ENCODE results near the gene TIMM13. TPM values are rescaled to one million over a fixed set of nuclear protein-coding genes. Genes with fewer than 3 reads are reported as not detected.

Gene TIMM13
- total RNA-seq, 1 donor from 2014 or later = 91.5 TPM

- Mint-ChIP-seq H3K4me1 (ENCODE audit: low read depth, unreplicated experiment) (peaks cover 13% of the 10 kb centered on the region), H3K27ac (ENCODE audit: unreplicated experiment) (peak overlapping the region; percentile 88), H3K36me3 (ENCODE audit: unreplicated experiment) (no peaks in the 10 kb centered on the region), H3K9me3 (ENCODE audit: unreplicated experiment) (peaks cover 6% of the 10 kb centered on the region), H3K27me3 (ENCODE audit: unreplicated experiment) (peaks cover 6% of the 10 kb centered on the region), H3K4me3 (ENCODE audit: unreplicated experiment) (peak overlapping the region; percentile 94)
- peak; percentile 24 for DNase-seq
- TF ChIP-seq CTCF (IDR thresholded peaks at IDR 0.05; ENCODE audit: partially characterized antibody, unreplicated experiment) = no peak
Observed at GRCh38 chr19:2425622-2426581, 1.5 kb downstream of the TIMM13 start.

- H3K36me3 Mint-ChIP-seq (ENCODE audit: unreplicated experiment) = no peaks in the 10 kb centered on the region
- H3K27ac Mint-ChIP-seq (ENCODE audit: unreplicated experiment) = peak overlapping the region; percentile 59
- peak overlapping the region; percentile 71 for H3K4me3 Mint-ChIP-seq (ENCODE audit: unreplicated experiment)
- TF ChIP-seq CTCF (IDR thresholded peaks at IDR 0.05; ENCODE audit: partially characterized antibody, unreplicated experiment) = peak; percentile 63
- DNase-seq = peak; percentile 87
- H3K27me3 Mint-ChIP-seq (ENCODE audit: unreplicated experiment) = peaks cover 6% of the 10 kb centered on the region
- peaks cover 6% of the 10 kb centered on the region for H3K9me3 Mint-ChIP-seq (ENCODE audit: unreplicated experiment)
- H3K4me1 Mint-ChIP-seq (ENCODE audit: low read depth, unreplicated experiment) = peaks cover 12% of the 10 kb centered on the region
Observed at GRCh38 chr19:2424686-2425621, 2.4 kb downstream of the TIMM13 start.

GRCh38 chr19:2423915-2424685, 3.3 kb downstream of the TIMM13 start:
- peaks cover 6% of the 10 kb centered on the region for H3K27me3 Mint-ChIP-seq (ENCODE audit: unreplicated experiment)
- no peak for TF ChIP-seq CTCF (IDR thresholded peaks at IDR 0.05; ENCODE audit: partially characterized antibody, unreplicated experiment)
- peak; percentile 20 for DNase-seq
- H3K9me3 Mint-ChIP-seq (ENCODE audit: unreplicated experiment) = peaks cover 6% of the 10 kb centered on the region
- no peaks in the 10 kb centered on the region for H3K36me3 Mint-ChIP-seq (ENCODE audit: unreplicated experiment)
- peak overlapping the region; percentile 42 for H3K4me3 Mint-ChIP-seq (ENCODE audit: unreplicated experiment)
- no peak overlapping the region for H3K27ac Mint-ChIP-seq (ENCODE audit: unreplicated experiment)
- H3K4me1 Mint-ChIP-seq (ENCODE audit: low read depth, unreplicated experiment) = peaks cover 7% of the 10 kb centered on the region

GRCh38 chr19:2423071-2423914, 4.1 kb downstream of the TIMM13 start:
- TF ChIP-seq CTCF (IDR thresholded peaks at IDR 0.05; ENCODE audit: partially characterized antibody, unreplicated experiment) = no peak
- Mint-ChIP-seq H3K36me3 (ENCODE audit: unreplicated experiment) (no peaks in the 10 kb centered on the region), H3K27ac (ENCODE audit: unreplicated experiment) (no peak overlapping the region), H3K9me3 (ENCODE audit: unreplicated experiment) (peaks cover 4% of the 10 kb centered on the region), H3K4me3 (ENCODE audit: unreplicated experiment) (no peak overlapping the region), H3K4me1 (ENCODE audit: low read depth, unreplicated experiment) (peaks cover 4% of the 10 kb centered on the region), H3K27me3 (ENCODE audit: unreplicated experiment) (peaks cover 6% of the 10 kb centered on the region)
- no peak for DNase-seq
